ENCODE data around the gene MYO18A. TPM values are rescaled to one million over a fixed set of nuclear protein-coding genes. Genes with fewer than 3 reads are reported as not detected.

The MYO18A gene
- total RNA-seq, 1 donor from 2014 or later, result 26.7 TPM

DNA sequence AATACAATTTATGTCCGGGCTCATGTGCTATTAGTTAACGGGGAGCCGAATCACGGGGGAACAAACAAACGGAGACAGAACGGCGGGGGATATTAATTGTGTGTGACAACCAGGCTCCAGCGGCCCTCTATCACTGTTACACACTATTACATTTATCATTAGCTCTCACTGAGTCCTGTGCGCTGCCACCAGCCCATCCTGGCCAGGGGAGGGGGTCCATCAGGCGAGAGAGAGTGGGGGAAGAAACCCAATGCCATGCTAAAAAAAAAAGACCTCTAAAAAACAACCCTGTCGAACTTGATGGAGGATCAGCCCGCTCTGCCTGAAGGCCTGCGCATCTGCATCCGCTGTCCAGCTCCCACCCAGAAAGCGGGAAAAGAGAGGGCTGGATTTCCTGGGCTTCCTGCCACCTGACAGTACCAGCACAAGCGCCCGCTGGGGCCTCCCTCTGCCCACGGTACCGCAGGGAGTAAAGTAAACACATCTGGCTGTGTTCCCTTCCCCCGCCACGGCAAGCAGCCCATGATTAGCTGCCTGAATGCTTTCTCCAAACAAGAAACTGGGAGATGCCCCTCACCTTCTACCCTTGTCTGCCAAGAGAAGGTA, 95.6 kb downstream of the MYO18A start:
- no peak for DNase-seq (ENCODE audit: low read depth in 2 of 2)

DNA sequence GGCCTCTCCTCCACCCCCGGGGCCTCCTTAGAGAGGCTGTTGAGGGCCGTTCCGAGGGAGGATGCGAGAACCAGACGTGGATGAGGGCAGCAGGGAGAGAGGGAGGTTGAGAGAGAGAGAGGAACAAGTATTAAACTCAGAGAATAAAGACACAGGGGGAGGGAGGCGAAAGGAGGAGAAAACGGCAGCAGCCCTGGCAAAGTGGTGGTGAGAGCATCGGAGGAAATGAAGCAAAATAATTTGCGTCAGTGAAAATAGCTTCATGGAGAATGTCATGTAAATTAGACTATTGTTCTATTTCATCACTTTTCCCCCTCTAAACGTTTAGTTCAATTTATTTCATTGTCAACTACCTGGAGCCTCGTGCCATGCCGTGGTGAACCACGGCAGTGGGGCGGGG, 99.2 kb downstream of the MYO18A start:
- no peak for DNase-seq (ENCODE audit: low read depth in 2 of 2)

DNA sequence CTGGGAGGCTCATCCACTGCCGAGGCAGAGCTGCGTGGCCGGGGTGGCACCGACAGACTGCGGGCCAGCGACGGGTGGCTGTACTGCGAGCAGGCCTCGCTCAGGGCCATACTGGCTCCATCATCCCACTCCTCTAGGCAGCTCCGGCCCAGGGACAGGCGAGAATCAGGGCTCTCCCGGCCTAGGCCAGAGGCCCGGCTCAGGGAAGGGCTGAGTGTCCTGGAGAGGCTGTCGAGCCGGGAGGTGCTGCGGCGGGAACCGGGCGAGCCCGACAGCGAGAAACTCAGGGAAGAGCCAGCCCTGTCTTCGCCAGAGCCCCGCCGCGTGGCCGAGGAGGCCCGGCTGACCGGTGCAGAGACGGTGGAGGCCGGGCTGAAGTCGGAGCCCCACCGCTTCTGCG, 99.9 kb downstream of the MYO18A start:
- no peak for DNase-seq (ENCODE audit: low read depth in 2 of 2)

DNA sequence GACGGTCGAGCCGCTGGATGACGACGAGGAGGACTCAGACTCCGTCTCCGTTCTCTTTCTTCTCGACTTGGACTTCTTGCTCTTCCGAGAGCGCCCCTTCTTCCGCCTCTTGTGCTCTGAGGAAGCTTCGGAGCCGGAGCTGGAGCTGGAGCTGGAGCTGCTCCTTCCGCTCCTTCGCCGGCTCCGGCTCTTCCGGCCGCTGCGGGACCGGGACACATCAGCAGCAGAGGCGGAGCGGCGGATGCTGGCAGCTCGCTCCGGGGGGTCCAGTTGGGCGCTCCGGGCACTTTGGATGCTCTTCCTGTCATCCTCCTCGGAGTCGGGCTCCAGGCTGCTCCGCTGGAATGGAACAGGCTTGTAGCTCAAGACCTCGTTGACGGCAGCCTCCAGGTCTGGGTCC, 100.3 kb downstream of the MYO18A start:
- DNase-seq (ENCODE audit: low read depth in 2 of 2), result no peak

DNA sequence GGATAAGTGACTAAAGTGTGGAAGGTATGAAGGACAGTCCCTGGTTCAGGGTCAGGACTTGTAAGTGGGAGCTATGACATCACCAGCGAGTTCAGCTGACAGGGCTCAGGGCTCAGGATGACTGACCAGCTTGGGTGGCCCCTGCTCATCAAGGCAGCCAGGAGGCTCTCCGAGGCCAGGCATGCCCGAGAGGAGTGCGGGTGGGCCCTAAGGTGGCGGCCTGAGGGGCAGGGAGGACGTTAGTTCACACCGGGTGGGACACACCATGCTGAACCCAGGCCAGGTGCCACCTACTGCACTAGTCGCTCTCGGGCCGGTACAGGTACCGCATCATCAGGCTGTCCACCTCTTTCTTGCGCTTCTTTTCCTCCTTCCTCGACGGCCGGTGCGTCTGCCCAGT, 100.8 kb downstream of the MYO18A start:
- no peak for DNase-seq (ENCODE audit: low read depth in 2 of 2)

DNA sequence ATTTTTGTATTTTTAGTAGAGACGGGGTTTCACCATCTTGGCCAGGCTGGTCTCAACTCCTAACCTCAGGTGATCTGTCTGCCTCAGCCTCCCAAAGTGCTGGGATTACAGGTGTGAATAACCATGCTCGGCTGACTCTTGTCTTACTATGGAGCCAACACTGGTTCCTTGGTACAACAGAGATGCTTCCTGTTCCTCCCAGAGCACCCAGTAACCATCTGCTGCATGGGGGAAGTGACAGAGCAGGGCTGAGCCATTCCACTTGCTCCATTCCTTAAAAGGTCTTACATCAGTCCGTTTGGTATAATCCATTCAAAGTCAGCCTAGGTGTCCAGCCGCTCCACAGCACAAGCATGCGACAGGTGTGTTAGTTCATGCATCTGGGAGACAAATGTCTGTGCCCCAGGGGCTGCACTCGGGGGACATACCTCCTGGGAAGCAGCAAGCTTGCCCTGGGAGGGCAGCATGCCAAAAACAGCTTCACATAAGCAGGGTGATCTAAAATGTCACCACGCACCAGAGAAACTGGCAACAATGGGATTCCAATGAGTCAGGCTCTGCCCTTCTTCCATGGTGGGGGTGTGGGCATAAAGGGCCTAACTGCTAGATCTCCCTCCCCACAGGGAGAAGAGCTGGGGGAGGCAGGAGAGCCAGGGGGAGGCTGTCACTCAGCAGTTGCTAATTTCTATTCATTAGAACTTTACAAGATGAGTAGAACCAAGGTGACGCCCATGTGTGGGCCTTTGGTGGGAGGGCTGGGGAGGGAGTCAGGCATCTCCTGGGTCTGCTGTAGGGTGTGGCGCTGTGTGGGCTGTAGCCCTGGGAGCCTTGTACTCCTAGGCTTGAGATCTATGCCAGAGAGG, 101.8 kb downstream of the MYO18A start:
- DNase-seq (ENCODE audit: low read depth in 2 of 2), result peak; percentile 16 to 50

DNA sequence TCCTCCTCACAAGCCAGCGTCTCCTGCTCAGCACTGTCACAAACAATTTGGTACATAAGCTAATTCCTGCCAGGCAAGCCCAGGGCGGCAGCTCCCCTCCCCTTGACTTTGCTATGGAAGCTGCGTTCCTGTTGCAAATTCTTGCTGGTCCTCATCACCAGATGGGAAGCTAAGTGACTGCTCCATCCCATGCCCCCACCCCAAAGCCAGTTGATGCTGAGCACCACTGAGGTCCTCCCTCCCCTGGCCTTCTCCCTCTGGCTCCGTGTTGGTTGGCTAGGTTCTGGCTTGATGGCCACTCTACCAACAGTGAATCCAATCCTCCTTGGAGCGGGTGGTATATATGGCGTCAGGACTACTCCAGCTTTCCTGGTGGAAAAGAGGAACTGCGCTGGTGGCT, 102.9 kb downstream of the MYO18A start:
- no peak for DNase-seq (ENCODE audit: low read depth in 2 of 2)

DNA sequence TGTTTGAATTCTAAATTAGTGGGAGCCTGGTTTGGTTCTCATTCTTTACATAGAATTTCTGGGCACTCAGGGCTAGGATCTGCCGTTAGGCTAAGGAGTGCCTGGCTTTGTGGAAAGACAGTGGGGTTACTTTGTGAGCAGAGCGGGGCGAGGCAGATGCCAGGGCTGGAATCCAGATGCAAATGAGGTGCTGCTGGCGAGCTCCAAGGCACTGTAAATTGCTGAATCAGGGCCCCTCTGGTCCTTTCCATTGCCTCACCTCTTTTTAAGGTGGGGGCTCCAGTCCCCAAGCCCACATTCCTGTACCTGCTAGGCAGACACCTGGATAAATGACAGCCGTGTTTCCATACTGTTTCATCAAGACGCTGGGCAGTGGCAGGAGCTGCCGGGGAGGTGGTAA, 103.5 kb downstream of the MYO18A start:
- no peak for DNase-seq (ENCODE audit: low read depth in 2 of 2)

DNA sequence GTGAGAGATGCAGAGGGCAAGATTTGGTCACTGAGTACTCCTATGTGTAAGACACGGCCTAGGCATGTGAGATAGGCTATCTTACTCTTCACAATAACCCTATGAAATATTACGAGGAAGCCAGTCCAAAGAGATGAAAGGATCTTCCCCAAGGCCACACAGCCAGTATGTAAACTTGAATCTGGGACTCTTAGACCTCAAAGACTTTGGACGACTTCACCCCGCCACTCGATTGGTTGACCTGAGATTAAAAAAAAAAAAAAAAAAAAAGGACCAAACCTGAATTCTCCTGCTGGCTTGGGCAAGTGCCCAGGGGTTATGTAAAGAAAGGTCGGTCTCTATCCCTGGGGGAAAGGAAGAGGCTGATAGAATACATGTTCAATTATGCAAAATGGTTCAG, 104.1 kb downstream of the MYO18A start:
- no peak for DNase-seq (ENCODE audit: low read depth in 2 of 2)

DNA sequence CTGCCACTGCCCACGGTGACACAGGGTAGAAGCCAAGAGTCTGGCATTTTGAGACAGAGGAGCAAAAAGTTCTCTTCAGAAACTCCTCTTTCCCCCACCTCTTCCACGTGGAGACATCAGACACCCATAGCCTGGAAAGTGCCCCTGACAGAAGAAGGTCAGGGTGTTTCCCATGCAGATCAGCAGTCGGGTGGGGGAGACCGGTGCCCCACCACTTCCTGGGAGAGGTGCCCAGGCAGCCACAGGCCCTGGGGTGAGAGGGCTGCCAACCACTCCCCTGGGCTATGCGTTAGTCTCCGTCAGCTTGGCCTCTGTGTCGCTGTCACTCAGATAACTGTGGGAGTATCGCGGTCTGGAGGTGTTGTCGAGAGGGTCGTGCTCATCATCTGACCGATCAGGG, 105.7 kb downstream of the MYO18A start:
- DNase-seq (ENCODE audit: low read depth in 2 of 2), result no peak

DNA sequence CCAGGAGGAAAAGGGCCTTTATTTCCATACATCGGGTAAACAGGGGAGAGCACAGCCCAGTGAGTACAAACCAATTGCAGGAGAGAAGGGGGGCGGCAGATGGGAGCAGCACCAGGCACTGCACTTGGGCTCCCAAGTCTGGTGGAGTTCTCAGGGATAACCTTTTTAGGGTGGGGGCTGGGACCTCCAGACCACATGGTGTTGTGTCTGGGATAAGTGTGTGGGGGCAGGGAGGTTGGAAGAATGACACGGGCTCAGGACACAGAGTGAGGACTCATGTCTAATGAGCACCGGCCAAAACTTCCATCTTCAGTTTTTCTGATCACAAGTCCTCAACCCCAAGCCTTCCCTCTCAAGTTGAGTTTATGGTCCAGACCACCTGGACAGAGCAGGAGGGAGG, 106.7 kb downstream of the MYO18A start:
- DNase-seq (ENCODE audit: low read depth in 2 of 2), result no peak

DNA sequence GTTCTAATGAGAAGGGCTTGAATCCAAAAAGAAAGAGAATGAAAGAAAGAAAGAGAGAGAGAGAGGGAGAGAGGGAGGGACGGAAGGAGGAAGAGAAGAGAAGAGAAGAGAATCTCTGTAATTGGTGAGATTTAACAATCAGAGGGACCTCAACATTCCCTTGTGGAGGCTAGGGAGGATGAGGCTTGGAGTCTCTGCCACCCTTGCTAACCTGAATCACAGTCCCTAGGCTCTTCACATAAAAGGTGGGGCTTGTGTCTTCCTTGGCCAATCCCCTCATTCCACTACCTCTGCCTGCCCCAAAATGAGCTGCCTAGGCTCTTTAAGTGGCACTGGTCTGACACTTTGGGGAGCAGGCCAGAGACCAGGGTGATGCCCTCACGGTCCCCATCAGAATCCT, 107.2 kb downstream of the MYO18A start:
- DNase-seq (ENCODE audit: low read depth in 2 of 2), result no peak

DNA sequence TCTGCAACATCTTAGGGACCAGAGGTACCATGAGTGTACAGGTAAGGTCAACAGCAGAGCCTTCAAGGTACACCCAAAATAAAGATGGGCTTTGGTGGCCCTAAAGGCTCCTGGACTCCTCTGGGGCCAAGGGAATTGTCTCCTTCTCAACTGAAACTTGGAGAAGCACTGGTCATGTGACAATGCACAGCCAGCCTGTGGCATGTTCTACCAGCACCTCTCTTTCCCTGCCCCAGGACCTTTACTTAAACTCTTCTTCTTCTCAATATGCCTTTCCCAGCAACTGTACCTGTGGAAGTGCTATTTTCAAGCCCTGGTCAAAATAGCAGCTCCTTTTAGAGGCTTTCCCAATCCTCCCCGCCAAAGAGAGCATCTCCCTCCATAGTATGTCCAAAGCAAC, 108.9 kb downstream of the MYO18A start:
- no peak for DNase-seq (ENCODE audit: low read depth in 2 of 2)

DNA sequence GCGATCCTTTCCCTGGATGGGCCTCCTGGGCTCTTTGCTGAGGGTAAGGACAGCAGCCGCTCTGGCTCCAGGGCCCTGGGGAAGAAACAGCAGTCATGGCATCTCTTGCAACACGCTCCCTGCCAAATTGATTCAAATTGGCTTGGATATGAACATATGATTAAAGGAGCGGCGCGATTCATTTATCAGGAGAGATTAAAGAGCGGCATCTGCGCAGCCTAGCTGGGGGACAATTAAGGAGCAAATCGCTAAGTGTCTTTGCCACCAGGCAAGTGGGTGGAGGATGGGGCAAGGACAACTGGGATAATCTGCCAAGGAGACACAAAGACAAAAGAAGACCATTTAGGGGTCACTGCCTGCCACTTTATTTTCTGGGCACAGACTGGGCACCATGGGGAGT, 109.4 kb downstream of the MYO18A start:
- no peak for DNase-seq (ENCODE audit: low read depth in 2 of 2)

DNA sequence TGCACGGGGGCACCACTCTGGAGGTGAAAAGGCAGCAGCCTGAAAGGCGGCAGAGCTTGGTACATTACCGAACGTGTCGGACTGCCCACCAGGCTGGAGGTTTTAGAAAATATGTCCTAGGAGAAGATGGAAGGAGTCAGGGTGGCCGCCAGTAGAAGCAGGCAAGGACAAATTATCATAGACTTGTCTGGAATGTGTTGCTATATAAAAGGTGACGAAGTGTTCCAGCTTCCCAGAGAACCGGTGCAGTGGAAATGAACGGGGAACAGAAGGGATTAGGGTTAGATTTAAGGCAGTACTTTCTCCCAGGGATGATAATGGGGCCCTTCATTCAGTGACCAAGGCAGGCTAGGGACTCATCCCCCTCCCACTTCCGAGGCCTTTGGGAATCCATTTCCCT, 109.9 kb downstream of the MYO18A start:
- DNase-seq (ENCODE audit: low read depth in 2 of 2), result no peak

DNA sequence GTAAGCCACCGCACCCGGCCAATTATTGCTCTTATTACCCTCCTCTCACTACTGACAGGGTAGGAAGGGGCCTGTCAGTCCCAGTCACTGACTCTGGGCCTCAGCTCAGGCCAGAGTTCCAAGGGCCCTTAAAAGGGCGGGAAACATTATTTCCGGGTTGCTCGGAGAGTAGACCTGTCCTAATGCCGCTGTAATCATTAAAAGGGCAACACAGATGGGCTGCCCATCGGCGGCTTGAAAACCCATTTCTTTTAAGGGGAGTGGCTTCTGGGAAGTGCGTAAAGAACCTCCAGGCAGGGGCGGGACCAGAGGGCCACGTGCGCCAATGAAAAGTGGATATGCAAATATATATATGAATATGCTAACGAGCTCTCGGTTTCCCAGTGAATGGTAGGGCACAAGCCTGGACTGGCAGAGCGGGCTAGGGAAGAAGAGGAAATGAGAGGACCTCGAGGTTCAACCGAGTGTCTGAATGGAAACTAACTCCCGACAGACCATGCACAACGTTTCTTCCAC, 110.6 kb downstream of the MYO18A start:
- DNase-seq (ENCODE audit: low read depth in 2 of 2), result peak in 1 of 2 donors; percentile 58

DNA sequence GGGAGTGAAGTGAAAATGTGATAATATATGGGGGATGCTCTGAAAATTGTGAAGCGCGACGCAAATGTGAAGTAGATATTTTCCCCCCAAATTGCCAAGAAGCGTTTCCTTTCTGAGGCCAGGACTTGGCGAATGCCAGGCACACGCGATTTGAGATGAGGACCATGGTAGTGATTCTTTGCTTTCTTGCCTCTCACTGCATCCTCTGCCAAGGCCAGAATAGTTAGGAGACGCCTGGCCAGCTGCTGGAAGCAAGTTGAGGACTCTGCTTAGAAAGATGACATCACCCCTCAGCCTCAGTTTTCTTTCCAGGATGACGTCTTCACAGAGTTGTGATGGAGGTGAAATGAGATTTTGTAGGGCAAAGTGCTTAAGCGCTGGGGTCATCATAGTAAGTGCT, 111.4 kb downstream of the MYO18A start:
- DNase-seq (ENCODE audit: low read depth in 2 of 2), result no peak

DNA sequence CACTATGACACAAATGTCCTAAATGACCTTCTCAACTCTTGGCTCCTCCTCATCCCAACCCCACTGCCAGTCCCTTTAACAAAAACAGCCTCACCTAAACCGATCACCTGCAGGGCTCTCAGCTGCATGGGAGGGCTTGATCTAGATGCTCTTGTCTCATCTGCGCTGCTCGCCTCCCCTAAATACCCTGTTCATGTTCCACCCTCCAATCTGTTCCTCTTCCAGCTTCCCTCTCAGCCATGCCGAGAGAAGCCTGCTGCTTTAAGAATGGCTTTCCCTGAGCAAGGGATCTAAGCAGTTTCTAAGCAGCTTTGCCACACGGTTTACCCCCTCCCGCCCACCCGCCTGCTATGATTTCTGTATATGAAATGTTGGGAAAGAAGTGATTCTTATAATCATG, 113.6 kb downstream of the MYO18A start:
- no peak for DNase-seq (ENCODE audit: low read depth in 2 of 2)

DNA sequence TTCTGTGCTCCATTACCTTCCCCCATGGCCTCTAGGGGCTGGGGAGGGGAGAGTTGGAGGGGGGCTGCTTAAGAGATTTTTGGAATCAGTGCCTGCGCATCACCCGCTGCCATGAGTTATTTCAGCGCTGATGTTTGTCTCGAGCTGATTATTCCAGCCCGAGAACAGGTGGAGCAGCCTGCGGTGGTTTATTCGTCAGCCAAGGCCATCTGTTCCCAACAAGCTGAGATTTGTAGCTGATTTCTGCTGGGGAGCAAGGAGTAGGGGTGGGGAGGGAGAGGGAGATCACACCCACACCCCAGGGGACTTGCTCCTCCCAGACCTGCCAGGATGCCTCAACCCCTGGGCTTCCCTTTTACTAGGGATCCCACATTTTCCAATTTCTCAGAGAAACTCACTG, 114.2 kb downstream of the MYO18A start:
- no peak for DNase-seq (ENCODE audit: low read depth in 2 of 2)

DNA sequence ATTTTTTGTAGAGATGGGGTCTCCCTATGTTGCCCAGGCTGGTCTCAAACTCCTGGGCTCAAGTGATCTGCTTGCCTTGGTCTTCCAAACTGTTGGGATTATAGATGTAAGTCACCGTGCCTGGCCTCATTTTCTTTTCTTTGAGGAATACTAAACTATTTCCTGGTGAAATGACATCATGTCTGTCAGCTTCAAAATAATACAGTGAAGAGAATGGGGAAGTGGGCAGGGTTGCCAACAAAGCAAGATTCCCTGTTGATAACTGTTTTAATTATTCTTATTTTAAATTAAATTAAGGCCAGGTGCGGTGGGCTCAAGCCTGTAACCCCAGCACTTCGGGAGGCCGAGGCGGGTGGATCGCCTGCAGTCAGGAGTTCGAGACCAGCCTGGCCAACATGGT, 116.2 kb downstream of the MYO18A start:
- DNase-seq (ENCODE audit: low read depth in 2 of 2), result peak in 1 of 2 donors; percentile 15

DNA sequence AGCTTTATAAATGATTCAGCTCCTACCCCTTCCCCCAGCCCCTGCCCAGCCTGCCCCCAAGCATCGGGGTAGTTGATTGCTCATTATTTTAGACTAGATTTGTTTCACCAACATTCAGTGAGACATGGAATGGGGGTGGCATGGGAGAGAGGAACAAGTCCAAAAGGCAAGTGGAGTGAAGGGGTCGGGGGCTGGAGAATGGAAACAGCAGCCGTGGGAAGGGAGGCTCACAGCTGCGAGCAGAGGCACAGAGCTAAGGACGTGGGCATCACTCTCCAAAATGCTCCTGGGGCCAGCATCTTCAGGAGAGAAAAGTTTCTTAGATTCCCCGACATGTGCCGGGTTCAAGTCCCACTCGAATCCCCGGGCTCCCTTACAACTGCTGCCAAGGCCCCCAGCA, 118.0 kb downstream of the MYO18A start:
- DNase-seq (ENCODE audit: low read depth in 2 of 2), result no peak

DNA sequence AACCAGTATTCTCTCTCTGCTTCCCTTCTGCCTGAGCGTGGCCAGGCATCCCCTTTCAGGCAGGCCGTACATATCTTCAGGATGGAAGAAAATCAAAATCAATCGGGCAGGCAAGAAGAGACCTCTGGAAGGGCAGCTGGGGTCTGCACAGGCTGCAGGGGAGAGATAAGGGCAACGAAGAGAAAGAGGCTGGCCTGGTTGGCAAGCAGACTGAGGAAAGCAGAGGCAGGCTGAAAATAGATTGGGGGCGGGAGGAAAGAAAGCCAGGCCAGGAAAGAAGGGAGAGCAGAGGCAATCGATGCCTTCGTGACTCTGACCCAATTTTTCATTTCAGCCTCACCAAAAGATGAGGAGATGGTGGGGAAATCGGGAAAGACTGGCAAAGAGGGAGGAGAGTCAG, 119.2 kb downstream of the MYO18A start:
- DNase-seq (ENCODE audit: low read depth in 2 of 2), result no peak

DNA sequence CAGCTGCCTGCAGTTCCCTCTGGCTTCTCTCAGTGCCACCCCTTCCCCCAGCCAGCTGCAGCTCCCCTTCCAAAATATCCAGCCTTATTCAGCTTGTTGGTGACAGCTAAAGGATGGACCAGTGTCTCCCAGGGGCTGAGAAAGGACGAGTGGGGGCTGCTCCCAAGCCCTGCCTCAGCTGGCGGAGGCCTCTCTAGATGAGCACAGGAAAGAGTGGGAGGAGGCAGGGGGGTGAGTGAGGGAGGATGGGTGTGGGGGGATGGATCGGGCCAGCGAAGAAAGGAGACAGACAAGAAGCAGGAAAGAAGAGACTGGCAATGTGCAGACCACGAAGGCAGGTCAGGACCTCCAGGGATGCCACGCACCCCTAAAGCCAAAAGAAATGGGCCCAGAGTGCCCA, 119.7 kb downstream of the MYO18A start:
- no peak for DNase-seq (ENCODE audit: low read depth in 2 of 2)

Measured in dermis microvascular lymphatic vessel endothelial cell (primary cell).